Activated T-cell treated with anti-CD3 and anti-CD28 coated beads for 48 hours (primary cell): Measurements from ENCODE around the gene BEND2.
"Not testable (repeated sequence)": the region's sequence is repeated elsewhere in the genome, so short reads cannot be mapped to it uniquely, and the experiment has no call there.

ENCODE experiments used
- DNase-seq: peaks from one replicate; pipeline ENCODE4 v3.0.0-alpha.2; 2020; ENCODE audit warnings: low read depth

Gene BEND2

GRCh38 chrX:18220786-18221185, at the start of gene BEND2:
Gene BEND2 (minus strand): TSS chrX:18220886. CDS start chrX:18220750, 136 bp downstream.
- no peak for DNase-seq

GRCh38 chrX:18255059-18255458, 34.4 kb upstream of the BEND2 start:
- no peak for DNase-seq

DNA sequence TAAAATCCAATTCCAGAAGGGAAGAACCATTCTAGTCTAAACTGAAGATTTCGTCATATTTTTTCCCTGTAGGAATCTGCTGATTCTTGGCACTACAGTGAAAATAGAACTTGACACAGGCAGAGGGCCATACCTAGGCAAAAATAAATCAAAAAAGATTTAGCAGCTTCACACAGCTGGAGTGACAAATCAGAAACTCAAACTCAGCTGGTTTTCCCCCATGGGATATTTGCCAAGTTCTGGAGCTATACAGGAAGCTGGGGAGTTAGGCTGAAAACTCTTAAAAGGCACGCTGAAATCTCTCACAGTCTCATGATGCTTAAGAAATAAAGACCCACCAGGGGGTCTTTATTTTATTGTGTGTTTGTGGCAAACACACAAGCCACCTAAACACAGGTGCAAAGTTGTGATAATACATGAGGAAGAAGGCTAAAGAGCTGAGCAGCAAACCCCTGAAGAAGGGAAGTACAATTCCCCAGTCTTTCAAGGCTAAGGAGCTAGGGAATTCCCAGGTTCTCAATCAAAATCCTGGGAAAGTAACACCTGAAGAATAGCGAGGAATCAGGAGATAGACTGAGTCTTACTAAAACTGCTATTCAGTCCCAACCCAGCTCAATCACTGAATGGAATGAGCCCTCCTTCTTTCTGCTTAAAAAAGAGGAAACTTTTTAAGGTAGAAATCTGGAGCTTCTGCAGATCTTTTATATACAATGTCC, 32.1 kb upstream of the BEND2 start:
- no peak for DNase-seq

DNA sequence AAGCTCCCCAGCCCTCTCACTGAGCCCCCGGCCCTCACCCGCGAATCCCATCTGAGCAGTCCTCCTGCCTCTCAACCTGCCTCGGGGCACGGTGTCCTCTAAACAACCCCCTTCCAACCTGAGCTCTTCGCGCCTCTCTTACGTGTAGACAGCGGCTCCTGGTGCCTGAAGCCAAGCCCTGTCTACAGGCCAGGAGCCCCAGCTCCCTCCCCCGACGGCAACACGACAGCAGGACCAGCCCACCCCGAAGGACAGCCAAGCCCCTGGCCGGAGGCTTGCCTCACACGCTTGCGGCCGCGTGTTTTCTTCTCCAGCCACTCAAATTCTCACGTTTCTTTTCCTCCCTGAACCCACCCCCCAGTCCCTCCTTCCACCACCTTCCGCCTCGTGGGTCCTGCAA, 9.0 kb upstream of the BEND2 start:
- DNase-seq, result not testable (repeated sequence)

- no peak for DNase-seq
Measured at GRCh38 chrX:18228069-18228468, 7.4 kb upstream of the BEND2 start.

DNA sequence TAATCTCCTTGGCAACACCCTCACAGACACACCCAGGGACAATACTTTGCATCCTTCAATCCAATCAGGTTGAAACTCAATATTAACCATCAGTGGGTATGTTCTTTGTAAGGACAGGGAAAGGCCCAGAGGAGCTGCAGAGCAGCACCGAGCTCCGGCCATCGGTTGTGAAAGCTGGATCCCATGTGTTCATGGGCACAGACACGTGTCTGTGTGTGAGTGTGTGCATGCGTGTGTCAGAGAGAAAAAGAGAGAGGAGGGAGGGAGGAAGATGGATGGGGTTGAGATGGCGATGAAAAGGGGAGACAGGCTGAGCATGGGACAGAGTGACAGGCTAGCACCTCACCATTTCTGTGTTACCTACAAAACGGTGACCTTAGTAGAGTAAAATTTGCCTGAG, 6.8 kb upstream of the BEND2 start:
- DNase-seq, result no peak

GRCh38 chrX:18210470-18210869, 10.2 kb downstream of the BEND2 start:
- no peak for DNase-seq

GRCh38 chrX:18206657-18207056, 14.0 kb downstream of the BEND2 start:
- no peak for DNase-seq

- no peak for DNase-seq
Measured at GRCh38 chrX:18203631-18204030, 17.1 kb downstream of the BEND2 start.

- no peak for DNase-seq
Measured at GRCh38 chrX:18194688-18195087, 26.0 kb downstream of the BEND2 start.

GRCh38 chrX:18179446-18179845, 41.2 kb downstream of the BEND2 start:
- no peak for DNase-seq

GRCh38 chrX:18174971-18175370, 45.7 kb downstream of the BEND2 start:
- DNase-seq, result no peak

GRCh38 chrX:18174209-18174608, 46.5 kb downstream of the BEND2 start:
- DNase-seq, result no peak

- no peak for DNase-seq
Measured at GRCh38 chrX:18173494-18174180, 47.0 kb downstream of the BEND2 start.

DNA sequence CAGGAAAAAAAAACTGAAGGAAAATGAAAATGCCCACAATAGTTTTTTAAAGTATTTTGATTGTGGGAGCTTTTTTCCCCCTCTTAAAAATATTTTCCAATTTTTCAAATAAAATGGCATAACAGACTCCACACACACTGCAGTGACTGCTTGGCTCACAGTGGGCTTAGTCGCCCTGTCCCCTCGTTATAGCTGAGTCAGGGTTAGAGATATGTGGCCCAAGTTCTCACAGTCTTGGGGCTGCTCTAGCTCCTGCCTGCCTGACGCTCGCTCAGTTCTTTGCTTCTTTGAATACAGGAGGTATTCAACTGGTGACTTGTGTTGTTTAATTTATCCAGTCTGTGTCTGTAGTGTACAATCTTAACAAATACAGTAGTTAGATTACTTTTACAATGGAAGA, 47.7 kb downstream of the BEND2 start:
- DNase-seq, result no peak

DNA sequence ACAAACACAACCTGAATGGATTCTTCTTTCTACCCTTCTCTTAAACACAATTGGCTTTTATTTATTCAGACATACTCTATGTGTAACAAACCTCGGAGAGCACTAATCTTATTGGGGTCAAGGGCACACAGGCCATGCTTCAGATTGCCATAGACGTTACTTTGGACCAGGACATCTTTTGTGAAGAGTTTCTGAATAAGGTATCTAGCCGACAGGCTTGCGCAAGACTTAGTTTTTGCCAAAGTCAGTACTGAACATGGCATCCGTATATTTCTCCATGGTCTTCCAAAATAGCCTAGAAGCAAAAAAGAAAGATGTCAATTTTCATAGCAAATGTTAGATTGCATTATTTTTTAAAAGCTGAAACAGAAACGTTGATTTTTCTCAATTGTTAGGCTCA, 49.8 kb downstream of the BEND2 start:
- DNase-seq, result no peak

GRCh38 chrX:18166068-18166467, 54.6 kb downstream of the BEND2 start:
- no peak for DNase-seq

GRCh38 chrX:18160369-18160768, 60.3 kb downstream of the BEND2 start:
- DNase-seq, result no peak

DNA sequence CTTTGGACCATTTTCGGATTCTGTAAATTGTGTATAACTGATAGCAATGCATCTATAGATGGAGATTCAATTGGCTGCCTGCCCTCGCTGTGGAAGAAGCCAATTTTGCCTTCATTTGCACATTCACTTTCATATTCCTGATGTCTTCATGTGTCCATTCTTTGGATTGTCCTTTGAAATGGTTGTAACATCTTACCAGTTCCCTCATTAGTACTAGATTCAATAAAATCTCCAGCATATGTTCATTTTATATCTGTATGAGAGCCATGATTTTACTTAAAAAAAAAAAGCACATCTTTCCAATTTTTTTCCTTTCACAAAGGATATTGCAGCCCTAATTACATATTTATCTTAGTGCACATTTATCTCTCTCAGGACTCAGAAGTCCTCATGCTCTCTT, 61.7 kb downstream of the BEND2 start:
- DNase-seq, result no peak

GRCh38 chrX:18151649-18152048, 69.0 kb downstream of the BEND2 start:
- no peak for DNase-seq

DNA sequence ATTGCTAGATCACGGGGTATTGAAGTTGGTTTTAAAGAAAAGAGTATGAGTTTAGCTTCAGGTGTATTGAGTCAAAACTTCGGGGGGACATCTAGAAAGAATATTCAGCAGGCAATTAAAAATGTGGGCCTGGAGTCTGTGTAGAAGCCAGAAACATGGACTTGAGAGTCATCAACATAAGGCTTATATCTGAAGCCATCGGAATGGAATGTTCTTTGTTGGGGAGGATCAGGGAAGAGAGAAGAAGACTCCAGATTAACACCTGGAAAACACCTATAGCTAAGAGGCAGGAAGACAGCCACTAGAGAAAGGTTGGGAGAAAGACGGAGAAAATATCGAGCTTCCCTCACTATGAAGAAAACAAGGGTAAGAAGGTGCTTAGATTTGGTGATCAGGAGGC, 69.5 kb downstream of the BEND2 start:
- DNase-seq, result no peak

DNA sequence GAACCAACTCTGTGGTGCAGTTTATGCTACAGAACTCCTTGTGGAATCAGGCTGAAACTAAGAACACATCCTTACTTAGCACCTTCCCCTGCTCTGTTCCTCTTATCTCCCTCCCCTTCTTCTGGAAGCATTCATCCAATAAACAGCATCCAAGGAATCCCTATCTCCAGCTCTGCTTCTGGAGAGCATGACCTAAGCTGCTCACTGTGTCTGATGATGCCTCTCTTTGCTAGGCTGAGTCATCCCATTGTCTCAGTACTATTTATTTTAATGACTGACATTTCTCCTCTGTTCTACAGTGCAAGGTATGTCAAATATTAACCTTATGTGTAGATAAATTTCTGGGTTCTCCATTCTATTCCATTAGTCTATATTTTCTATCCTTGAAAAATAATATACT, 71.2 kb downstream of the BEND2 start:
- no peak for DNase-seq

DNA sequence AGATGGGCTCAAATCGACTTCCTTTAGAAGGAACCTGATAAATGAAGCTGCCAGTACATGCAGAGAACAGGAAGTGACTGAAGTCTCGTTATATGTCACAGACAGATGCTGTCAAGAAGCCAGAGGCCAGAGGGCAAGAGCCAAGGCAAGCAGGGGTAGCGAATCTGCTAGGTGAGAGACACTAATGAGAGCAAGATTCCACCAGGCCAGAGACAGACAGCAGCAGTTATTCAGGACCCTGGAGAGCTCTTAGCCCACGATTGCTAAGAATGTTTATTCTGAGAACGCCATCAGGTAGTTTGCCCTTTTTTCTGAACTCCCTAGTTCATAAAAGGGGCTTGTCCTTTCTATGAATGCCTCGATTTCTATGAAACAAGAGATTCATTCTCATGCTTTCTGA, 73.7 kb downstream of the BEND2 start:
- no peak for DNase-seq

DNA sequence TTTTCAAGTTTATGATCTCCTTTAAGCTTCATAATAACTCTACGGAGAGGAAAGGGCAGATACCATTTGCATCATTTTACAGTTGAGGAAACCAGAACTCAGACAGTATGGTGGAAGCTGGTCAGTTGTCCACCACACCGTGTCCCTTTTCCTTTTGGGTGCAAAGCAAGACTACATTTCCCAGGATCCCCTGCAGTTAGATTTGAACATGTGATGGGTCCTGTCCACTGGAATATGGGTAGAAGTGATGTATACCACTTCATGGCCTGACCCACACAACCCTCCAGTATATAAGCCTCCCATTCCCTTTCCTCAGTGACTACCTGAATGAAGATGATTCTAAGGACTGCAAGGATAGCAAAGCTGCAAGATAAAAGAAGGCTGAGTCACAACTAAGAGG, 74.7 kb downstream of the BEND2 start:
- DNase-seq, result no peak
